DND-41 (cell line): Measurements from ENCODE around the gene ZFYVE28.

Source experiments
- EZH2 ChIP-seq: IDR thresholded peaks from 3 replicates; pipeline ENCODE4 v1.6.1; 2012; ENCODE audit warnings: borderline replicate concordance, low read depth, mild to moderate bottlenecking, moderate library complexity, low read length, inconsistent platforms; ENCODE audit not compliant: severe bottlenecking
- TF ChIP-seq, protein P1 (sequence below): IDR thresholded peaks from 2 replicates; pipeline ENCODE4 v1.5.1; 2012; ENCODE audit warnings: borderline replicate concordance, low read length, moderate library complexity, mild to moderate bottlenecking; ENCODE audit not compliant: poor library complexity, severe bottlenecking; ENCODE audit errors: extremely low read depth

GRCh38 chr4:2413821-2414610 lies 4.4 kb downstream of the ZFYVE28 start:
- TF ChIP-seq, protein P1, sequence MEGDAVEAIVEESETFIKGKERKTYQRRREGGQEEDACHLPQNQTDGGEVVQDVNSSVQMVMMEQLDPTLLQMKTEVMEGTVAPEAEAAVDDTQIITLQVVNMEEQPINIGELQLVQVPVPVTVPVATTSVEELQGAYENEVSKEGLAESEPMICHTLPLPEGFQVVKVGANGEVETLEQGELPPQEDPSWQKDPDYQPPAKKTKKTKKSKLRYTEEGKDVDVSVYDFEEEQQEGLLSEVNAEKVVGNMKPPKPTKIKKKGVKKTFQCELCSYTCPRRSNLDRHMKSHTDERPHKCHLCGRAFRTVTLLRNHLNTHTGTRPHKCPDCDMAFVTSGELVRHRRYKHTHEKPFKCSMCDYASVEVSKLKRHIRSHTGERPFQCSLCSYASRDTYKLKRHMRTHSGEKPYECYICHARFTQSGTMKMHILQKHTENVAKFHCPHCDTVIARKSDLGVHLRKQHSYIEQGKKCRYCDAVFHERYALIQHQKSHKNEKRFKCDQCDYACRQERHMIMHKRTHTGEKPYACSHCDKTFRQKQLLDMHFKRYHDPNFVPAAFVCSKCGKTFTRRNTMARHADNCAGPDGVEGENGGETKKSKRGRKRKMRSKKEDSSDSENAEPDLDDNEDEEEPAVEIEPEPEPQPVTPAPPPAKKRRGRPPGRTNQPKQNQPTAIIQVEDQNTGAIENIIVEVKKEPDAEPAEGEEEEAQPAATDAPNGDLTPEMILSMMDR = no peak
- no peak for TF ChIP-seq EZH2
